NT2/D1 (cell line): ENCODE measurements around the gene TFAP2A.

Experiments
- DNase-seq: peaks from one replicate; pipeline ENCODE4 v3.0.0-alpha.2; 2011; ENCODE audit warnings: low read depth, low spot score
- H3K27me3 ChIP-seq: 2 replicates; pipeline ENCODE4 v1.6.0; 2011; ENCODE audit warnings: mild to moderate bottlenecking; ENCODE audit not compliant: insufficient read length, insufficient read depth
- H3K36me3 ChIP-seq: 2 replicates; pipeline ENCODE4 v1.6.1; 2011; ENCODE audit warnings: mild to moderate bottlenecking, low read length, mixed read lengths; ENCODE audit not compliant: insufficient read depth, insufficient read length
- H3K4me1 ChIP-seq: 2 replicates; pipeline ENCODE4 v1.5.1; 2011; ENCODE audit not compliant: insufficient read depth, insufficient read length
- H3K4me3 ChIP-seq: 2 replicates; pipeline ENCODE4 v1.5.1; 2011; ENCODE audit warnings: low read depth; ENCODE audit not compliant: insufficient read length
- H3K9ac ChIP-seq: 2 replicates; pipeline ENCODE4 v1.6.0; 2011; ENCODE audit warnings: low read depth; ENCODE audit not compliant: insufficient read length
- H3K9me3 ChIP-seq: 2 replicates; pipeline ENCODE4 v1.5.1; 2011; ENCODE audit warnings: mild to moderate bottlenecking, low read length; ENCODE audit not compliant: insufficient read depth
- SUZ12 ChIP-seq: IDR thresholded peaks from 2 replicates; pipeline ENCODE4 v1.6.1; 2011; ENCODE audit not compliant: insufficient read length, insufficient read depth; ENCODE audit errors: extremely low read depth
- YY1 ChIP-seq: IDR thresholded peaks from 2 replicates; pipeline ENCODE4 v1.6.1; 2011; ENCODE audit not compliant: insufficient read length, insufficient read depth
- ZNF274 ChIP-seq: IDR thresholded peaks from 2 replicates; pipeline ENCODE4 v1.6.1; 2011; ENCODE audit warnings: mild to moderate bottlenecking, low read depth, low read length

Gene TFAP2A

GRCh38 chr6:10401004-10401536 is 13.8 kb downstream of the TFAP2A start:
- Histone ChIP-seq H3K27me3 (peaks cover 35% of the 10 kb centered on the region), H3K36me3 (no peaks in the 10 kb centered on the region)

GRCh38 chr6:10400330-10400729 is 14.5 kb downstream of the TFAP2A start:
- no peaks in the 10 kb centered on the region for H3K4me1 ChIP-seq
- no peak overlapping the region for H3K4me3 ChIP-seq
- no peak for DNase-seq
- peaks cover 42% of the 10 kb centered on the region for H3K27me3 ChIP-seq
- no peak for TF ChIP-seq SUZ12
- no peak for TF ChIP-seq YY1
- TF ChIP-seq ZNF274, result no peak
- no peaks in the 10 kb centered on the region for H3K36me3 ChIP-seq
- no peak overlapping the region for H3K9ac ChIP-seq
- H3K9me3 ChIP-seq, result no peaks in the 10 kb centered on the region

More at GRCh38 chr6:10401004-10401536, 13.8 kb downstream of the TFAP2A start:
- no peak for TF ChIP-seq ZNF274
- TF ChIP-seq YY1, result no peak
- TF ChIP-seq SUZ12, result no peak
- Histone ChIP-seq H3K4me3 (no peak overlapping the region), H3K9ac (no peak overlapping the region), H3K9me3 (no peaks in the 10 kb centered on the region), H3K4me1 (no peaks in the 10 kb centered on the region)
- DNase-seq, result no peak

DNA sequence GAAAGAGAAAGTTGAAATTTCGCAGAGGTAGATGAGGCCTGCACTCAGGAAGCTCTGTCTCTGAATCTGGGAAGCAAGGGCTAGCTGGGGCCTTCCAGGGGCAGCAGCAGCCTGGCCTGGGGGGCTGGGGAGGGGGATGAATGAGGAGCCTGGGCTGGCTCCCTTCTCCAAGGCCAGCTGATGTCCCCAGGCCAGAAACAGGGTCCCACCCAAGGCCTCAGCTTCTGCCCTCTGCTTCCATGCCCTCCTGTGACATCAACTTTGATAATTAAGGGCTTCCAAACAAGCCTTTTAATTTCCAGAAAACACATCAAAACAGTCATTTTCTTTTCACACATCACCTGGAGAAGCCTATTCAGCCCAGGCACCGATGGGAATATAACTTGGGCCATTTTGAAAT is 15.4 kb downstream of the TFAP2A start:
- no peak for DNase-seq
- Histone ChIP-seq H3K27me3 (peaks cover 51% of the 10 kb centered on the region), H3K36me3 (no peaks in the 10 kb centered on the region), H3K9me3 (no peaks in the 10 kb centered on the region), H3K9ac (no peak overlapping the region), H3K4me3 (no peak overlapping the region), H3K4me1 (no peaks in the 10 kb centered on the region)
- TF ChIP-seq SUZ12 (no peak), YY1 (no peak), ZNF274 (no peak)

GRCh38 chr6:10398446-10399218 is 16.2 kb downstream of the TFAP2A start:
- Histone ChIP-seq H3K9me3 (no peaks in the 10 kb centered on the region), H3K4me1 (no peaks in the 10 kb centered on the region), H3K27me3 (peaks cover 59% of the 10 kb centered on the region), H3K4me3 (no peak overlapping the region), H3K9ac (no peak overlapping the region), H3K36me3 (no peaks in the 10 kb centered on the region)
- DNase-seq, result no peak
- TF ChIP-seq YY1 (no peak), SUZ12 (no peak), ZNF274 (no peak)

- no peaks in the 10 kb centered on the region for H3K9me3 ChIP-seq
- no peak overlapping the region for H3K9ac ChIP-seq
- no peak for DNase-seq
- H3K36me3 ChIP-seq, result no peaks in the 10 kb centered on the region
- no peak overlapping the region for H3K4me3 ChIP-seq
- no peak for TF ChIP-seq YY1
- TF ChIP-seq SUZ12, result no peak
- no peak for TF ChIP-seq ZNF274
- H3K4me1 ChIP-seq, result no peaks in the 10 kb centered on the region
- H3K27me3 ChIP-seq, result peaks cover 66% of the 10 kb centered on the region
Observed at GRCh38 chr6:10397756-10398445, 17.0 kb downstream of the TFAP2A start.

DNA sequence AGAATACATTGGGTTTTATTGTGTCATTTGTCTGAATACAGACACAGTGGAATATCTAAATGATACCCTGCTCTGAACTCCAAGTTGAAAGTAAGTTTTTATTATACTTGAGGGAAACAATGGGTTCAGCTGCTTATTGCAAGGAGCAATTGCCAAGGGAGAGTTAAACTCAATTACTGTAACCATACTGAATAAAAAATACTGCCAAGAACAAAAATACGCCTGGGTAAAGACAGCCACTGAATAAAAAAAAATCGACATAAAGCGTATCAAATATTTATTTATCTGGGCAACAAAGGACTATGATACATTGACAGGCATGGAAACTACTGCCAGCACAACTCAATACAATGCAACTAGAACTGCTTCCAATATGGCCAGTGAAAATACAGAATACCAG is 18.1 kb downstream of the TFAP2A start:
- H3K4me1 ChIP-seq, result no peaks in the 10 kb centered on the region

GRCh38 chr6:10395704-10396546 is 18.9 kb downstream of the TFAP2A start:
- no peaks in the 10 kb centered on the region for H3K36me3 ChIP-seq
- H3K4me3 ChIP-seq, result no peak overlapping the region
- H3K9me3 ChIP-seq, result no peaks in the 10 kb centered on the region
- H3K4me1 ChIP-seq, result no peaks in the 10 kb centered on the region
- H3K9ac ChIP-seq, result no peak overlapping the region
- TF ChIP-seq ZNF274 (no peak), SUZ12 (no peak), YY1 (no peak)
- DNase-seq, result no peak
- peaks cover 86% of the 10 kb centered on the region for H3K27me3 ChIP-seq

More for the DNA sequence above, 18.1 kb downstream of the TFAP2A start:
- no peak for DNase-seq
- no peak overlapping the region for H3K9ac ChIP-seq
- H3K4me3 ChIP-seq, result no peak overlapping the region
- TF ChIP-seq ZNF274, result no peak
- TF ChIP-seq YY1, result no peak
- no peak for TF ChIP-seq SUZ12
- H3K36me3 ChIP-seq, result no peaks in the 10 kb centered on the region
- H3K9me3 ChIP-seq, result no peaks in the 10 kb centered on the region
- peaks cover 78% of the 10 kb centered on the region for H3K27me3 ChIP-seq
